Left renal pelvis (tissue), 4 donors: ENCODE data around the gene GARNL3. TPM values are rescaled to one million over a fixed set of nuclear protein-coding genes. Genes with fewer than 3 reads are reported as not detected.

ENCODE experiments used
- DNase-seq, 4 donors: peaks; one replicate each; pipeline ENCODE4 v3.0.0-alpha.2; 2013; ENCODE audit warnings: low read depth in 4 of 4, low spot score in 3 of 4
- polyA plus RNA-seq, 4 donors: library from polyadenylated mRNA; unstranded; fragments of 120-200 nt; gene quantifications; one replicate each; pipeline ENCODE4 v1.2.1, GENCODE V29; 2013; ENCODE audit not compliant: insufficient read length in 4 of 4

GARNL3 gene
- 10 to 100 TPM; 13.7 to 30.4 (median 17.1) TPM for polyA plus RNA-seq

DNA sequence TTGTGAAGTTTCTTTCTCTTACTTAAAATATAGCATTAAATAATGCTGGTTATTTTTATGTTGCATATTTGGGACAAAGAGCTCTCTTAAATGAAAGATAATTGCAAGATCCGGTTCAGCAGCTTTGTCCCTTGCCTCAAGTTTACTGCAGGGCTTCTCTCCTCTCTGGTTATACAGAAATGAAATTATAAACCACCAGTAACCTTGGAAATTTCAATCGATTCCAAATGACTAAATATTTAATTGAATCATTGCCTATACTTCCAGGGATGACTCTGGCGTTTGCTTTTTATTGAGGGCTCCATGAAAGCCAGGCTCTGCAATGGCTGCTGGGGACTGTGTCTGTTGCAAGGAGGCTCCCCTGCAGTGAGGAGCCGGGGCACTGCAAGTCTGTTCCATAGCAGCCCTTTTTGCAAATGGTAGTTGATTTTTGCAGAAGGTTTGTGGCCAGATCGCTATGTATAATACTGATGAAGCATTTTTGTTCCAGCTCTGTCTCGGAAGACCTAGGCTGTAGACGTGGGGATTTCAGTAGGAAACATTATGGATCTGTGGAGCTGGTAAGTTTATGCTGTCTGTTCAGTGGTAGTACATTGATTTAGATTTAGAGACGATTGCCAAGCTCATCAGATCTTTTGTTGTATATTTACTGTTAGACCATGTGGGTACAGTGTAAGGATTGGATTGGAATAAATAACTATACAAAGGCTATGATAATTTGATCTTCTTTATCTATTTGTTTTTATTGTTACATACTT is at the start of gene GARNL3:
GARNL3 (plus strand) TSS at position 313 of the 758 bp plus-strand sequence; CDS start at position 417, 104 bp downstream.
- no peak for DNase-seq

DNA sequence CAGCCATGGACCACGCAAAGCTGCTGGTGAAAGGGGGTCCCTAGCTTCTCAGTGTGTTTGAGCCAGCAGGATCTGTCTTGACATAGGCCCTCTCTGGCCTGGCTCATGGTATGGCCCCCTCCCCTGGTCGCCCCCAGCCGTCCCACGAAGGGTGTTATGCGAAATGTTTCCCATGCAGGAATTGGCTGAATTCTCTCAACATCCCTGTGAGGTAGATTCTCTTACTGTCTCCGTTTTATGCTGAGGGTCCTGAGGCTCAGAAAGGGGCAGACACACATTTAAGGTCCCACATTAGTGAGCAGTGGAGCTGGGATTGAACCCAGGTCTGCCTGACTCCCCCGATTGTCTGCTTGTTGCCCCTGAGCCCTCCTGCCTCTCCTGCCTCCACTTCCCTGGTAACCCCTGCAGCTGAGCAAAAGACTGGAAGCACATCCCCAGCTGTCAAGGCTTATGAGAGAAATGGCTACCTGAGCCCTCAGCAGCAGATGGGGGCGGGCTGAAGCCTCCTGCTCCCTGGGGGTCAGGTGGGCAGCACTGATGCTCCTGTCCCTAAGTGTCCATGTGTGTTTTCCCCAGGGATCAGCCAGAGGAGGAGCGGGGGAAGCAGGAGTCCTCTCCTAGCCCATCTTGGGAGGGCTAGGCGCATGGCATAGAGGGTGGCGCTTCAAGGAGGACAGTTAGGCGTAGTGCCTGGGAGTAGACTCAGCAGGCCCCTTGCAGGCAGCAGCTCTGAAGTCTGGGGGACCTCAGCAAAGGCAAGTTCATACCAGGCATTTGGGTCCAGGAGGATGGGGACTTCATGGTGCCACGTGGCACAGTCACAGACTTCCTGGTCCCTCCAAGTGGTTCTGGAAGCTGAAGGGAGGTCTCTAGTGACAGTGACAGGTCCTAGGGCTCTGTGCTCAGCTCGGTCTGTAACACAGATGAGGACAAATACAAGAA is 49.0 kb upstream of the GARNL3 start:
- DNase-seq = no peak

- no peak for DNase-seq
These were observed 48.2 kb upstream of the GARNL3 start for GRCh38 chr9:127216210-127216887.

DNA sequence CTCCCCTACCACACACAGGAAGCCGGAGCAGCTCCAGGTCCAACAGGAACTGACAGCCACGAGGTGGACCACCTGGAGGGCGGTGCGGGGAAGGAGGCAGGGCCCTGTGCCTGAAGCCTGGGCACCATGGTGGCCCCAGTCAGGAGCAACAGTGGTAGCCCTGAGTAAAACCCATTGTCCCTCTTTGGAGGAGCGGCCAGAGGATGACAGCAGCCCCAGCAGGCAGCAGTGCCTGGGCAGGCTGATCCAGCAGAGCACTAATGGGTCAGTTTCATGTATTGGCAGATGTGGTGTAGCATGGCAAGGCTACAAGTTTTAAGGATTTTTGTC is 47.7 kb upstream of the GARNL3 start:
- no peak for DNase-seq

- DNase-seq = no peak
These were observed 45.8 kb upstream of the GARNL3 start for GRCh38 chr9:127218818-127219217.

DNA sequence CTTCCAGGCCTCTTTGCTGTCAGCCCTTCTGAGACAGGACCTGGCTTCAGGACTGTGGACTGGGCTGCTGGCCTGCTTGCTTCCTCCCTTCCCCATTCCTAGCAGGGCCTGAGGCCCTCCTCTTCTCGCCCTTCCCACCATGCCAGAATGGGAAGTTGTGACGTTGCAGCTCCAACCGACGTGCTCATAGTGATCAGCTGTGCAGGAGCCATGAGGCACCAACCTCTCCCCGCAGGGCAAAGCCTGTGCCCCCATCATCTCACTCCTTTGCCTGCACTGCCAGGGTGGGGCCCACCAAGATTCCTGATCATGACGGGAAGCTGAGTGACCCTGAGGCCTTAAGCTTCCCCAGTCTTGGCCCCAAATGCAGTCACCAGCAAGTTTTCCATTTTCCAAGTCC is 45.1 kb upstream of the GARNL3 start:
- DNase-seq = no peak

GRCh38 chr9:127221695-127222094 is 42.9 kb upstream of the GARNL3 start:
- no peak for DNase-seq

- no peak for DNase-seq
These were observed 42.0 kb upstream of the GARNL3 start for GRCh38 chr9:127222388-127223095.

DNA sequence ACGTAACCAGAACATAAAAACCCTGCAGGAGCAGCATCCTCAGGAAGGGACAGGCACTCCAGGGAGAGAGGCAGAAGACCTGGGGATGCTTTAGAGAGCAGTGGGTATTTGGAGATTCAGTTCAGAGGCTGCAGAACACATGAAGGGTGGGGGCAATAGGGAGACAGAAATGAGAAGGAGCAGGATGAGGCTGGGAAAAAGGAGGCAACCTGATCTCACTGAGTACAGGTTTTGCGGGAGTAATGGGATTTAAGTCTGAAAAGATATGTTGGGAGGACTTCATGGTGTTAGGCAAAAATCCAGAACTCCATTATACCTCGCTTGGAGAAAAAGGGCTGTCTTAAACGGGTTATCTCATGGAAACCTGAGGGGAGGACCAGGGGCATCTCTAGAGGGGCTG is 41.3 kb upstream of the GARNL3 start:
- DNase-seq = no peak

GRCh38 chr9:127223810-127224177 is 40.8 kb upstream of the GARNL3 start:
- DNase-seq = no peak

DNA sequence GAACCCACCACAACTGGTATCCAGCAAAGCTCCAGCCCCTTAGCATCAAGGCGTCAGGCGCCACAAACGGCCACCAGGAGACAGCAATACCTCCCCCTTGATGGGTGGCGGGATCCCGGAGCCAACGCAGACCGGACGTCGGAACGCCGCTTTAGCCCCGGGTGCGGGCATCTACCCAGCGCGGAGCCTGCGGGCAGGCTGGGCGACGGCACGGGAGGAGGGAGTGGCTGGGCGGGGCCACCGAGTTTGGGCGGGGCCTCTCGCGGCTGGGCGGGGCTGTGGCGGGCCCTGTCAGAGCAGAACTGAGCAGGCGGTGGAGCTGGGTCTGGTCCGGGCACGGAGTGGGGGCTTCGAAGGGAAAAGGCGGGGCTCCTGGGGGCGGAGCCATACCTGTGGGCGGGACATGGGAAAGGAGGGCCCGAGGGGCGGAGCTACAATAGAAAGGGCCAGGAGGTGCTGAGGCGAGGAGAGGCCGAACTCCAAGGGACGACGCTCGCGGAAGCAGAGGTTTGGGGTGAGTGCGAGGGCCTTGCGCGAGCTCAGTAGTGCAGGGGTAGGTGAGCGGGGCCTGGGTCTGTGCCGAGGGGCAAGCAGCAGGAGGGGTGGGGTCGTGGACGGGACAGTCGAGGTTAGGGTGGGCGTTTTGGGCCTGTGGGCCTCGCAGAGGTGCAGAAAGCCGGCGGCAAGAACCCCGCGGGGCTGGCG is 40.2 kb upstream of the GARNL3 start:
- DNase-seq = peak; percentile 67 to 82 (median 68)

DNA sequence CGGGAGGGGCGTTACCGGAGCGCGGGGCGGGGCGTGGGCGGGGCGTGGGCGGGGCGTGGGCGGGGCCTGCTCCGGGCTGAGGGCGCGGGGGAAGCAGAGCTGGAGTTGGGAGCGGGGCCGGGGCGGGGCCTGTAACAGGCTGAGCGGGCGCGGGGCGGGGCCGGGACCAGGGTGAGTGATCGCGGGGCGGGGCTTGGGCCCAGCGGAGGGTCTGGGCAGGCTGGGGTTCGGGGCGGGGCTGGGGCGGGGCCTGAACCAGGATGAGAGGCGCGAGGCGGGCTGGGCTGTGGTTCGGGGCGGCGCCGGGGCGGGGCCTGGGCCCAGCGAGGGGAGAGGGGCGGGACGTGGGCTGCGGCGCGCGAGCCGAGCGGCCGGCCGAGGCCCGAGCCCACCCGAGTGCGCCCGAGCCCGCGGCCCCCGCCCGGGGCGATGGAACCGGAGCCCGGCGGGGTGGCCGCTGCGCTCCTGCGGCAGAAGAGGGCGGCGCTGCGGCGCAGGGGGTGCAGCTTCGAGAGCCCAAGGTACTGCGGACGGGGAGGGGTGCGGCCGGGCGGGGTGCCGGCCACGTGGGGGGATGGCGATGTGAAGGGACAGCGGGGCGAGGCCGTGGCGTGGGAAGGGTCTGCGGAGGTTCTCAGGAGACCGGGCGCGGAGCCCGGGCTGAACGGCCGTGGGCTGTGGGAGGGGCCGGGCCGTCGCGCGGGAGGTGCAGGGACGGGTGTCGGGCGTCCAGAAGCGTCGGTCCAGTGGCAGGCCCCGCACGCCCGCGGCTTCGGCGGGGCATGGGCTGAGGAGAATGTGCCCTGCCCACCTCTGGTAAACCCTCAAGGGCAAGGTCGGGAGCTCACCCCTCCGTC is 39.5 kb upstream of the GARNL3 start:
- peak in 3 of 4 donors; percentile 83 to 86 (median 86) for DNase-seq

GRCh38 chr9:127225801-127226625 is 38.6 kb upstream of the GARNL3 start:
- DNase-seq = no peak

- no peak for DNase-seq
These were observed 34.7 kb upstream of the GARNL3 start for GRCh38 chr9:127229691-127230417.

DNA sequence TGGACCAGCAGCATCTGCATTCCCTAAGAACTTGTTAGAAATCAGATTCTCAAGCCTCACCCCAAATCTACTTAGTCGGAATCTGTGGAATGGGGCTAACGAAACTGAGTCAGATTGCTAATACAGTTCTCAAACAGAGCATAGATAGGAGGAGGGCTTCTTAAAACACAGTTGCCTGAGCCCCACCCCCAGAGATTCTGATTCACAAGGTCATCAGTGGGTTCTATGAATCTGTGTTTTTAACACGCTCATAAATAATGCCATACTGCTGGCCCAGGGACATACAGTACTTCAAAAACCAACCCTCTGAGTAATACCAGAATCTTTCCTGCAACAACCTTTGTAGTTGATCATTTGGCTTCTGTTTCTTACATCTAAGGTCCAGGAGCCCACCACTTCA is 32.9 kb upstream of the GARNL3 start:
- DNase-seq = no peak

DNA sequence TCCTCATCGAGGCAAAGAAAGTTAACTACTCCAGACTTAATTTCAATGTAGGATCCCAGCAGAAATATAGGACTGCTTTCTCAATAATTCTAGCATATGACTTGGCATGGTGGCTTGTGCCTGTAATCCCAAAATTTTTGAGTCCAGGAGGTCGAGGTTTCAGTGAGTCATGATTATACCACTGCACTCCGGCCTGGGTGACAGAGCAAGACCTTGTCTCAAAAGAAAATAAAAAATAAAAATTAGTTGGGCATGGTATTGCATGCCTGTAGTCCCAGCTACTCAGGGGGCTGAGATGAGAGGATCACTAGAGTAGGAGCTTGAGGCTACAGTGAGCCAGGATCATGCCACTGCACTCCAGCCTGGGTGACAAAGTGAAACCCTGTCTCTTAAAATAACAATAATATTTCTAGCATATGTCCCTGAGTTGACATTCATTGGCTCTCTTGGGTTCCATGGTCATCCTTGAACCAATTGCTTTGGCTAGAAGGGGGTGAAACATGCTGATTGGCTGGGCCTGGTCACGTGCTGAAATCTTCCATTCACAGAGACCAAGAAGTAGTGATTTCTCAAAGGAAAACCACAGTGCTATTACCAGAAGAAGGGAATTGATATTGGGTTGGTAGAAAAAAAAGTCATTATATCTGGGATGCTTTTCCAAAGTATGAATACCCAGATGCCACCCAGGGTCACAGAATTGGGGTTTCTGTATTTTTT is 31.6 kb upstream of the GARNL3 start:
- no peak for DNase-seq

DNA sequence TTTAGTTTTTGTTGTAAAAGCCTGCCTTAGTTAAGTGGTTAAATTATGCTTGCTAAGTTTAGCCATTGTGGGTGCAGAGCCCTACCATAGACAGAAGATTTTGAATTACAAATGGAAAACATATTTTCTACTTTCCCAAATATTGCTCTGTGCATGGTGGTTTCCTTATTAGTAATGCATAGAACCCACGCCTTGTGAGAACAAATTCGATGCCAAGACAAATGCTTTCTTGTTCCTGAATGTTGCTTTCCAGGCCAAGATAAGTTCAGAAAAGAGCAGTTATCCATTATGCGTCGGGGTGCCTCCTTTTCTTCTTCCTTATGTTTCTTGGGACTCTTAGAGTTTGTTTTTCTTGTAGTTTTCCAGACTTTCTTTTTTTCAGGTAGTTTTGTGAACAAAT is 31.0 kb upstream of the GARNL3 start:
- no peak for DNase-seq
